WTC11 (cell line): ENCODE results near the gene FCN2. TPM values are rescaled to one million over a fixed set of nuclear protein-coding genes. Genes with fewer than 3 reads are reported as not detected.

ENCODE experiments used
- ATAC-seq: fragments of 200-7000 bp; cut with Tn5 transposase; 2 replicates; pipeline ENCODE4 v1.10.0; 2021; ENCODE audit warnings: mild to moderate bottlenecking, moderate library complexity
- CTCF ChIA-PET: fragments of 300-600 bp; sonication (Branson Sonifier 250); formaldehyde crosslinking; loops from one replicate; lab custom pipeline; 2021; ENCODE audit warnings: antibody characterized with exemption; lab: Charles Lee
- POLR2A ChIA-PET: fragments of 350-600 bp; sonication (Branson Sonifier 250); formaldehyde crosslinking; loops from one replicate; lab custom pipeline; 2021; ENCODE audit warnings: antibody characterized with exemption; lab: Charles Lee
- DNase-seq: peaks from one replicate; pipeline ENCODE4 v3.0.0; 2021; ENCODE audit warnings: low spot score
- H3K27ac Mint-ChIP-seq: 2 replicates; pipeline ENCODE4 v1.8.0; 2021; ENCODE audit warnings: mixed read lengths
- H3K27me3 Mint-ChIP-seq: 2 replicates; pipeline ENCODE4 v1.8.0; 2021; ENCODE audit warnings: low read depth, mild to moderate bottlenecking, moderate library complexity, mixed read lengths
- H3K36me3 Mint-ChIP-seq: 2 replicates; pipeline ENCODE4 v1.8.0; 2021; ENCODE audit warnings: mixed read lengths
- H3K4me1 Mint-ChIP-seq: 2 replicates; pipeline ENCODE4 v1.8.0; 2022; ENCODE audit warnings: mixed read lengths
- H3K4me3 Mint-ChIP-seq: 2 replicates; pipeline ENCODE4 v1.8.0; 2021; ENCODE audit warnings: mild to moderate bottlenecking, moderate library complexity, mixed read lengths
- H3K9me3 Mint-ChIP-seq: 2 replicates; pipeline ENCODE4 v1.8.0; 2021; ENCODE audit warnings: mixed read lengths
- ATF3 ChIP-seq: sonication (generic); formaldehyde crosslinking; conservative IDR thresholded peaks from 2 replicates; pipeline ENCODE4 v1.8.1; 2022; ENCODE audit warnings: mild to moderate bottlenecking, missing genetic modification reagents
- CREB1 ChIP-seq: sonication (generic); formaldehyde crosslinking; IDR thresholded peaks from 2 replicates; pipeline ENCODE4 v1.8.0; 2023; ENCODE audit warnings: mild to moderate bottlenecking, missing genetic modification reagents
- CTCF ChIP-seq: fragments of 200-600 bp; IDR thresholded peaks from 2 replicates; pipeline ENCODE4 v1.8.0; 2022; ENCODE audit warnings: antibody characterized with exemption
- E2F5 ChIP-seq: sonication (generic); formaldehyde crosslinking; IDR thresholded peaks from 2 replicates; pipeline ENCODE4 v1.8.1; 2022; ENCODE audit warnings: mild to moderate bottlenecking, moderate library complexity, missing genetic modification reagents
- ESRRA ChIP-seq: sonication (generic); formaldehyde crosslinking; IDR thresholded peaks from 2 replicates; pipeline ENCODE4 v1.8.1; 2022; ENCODE audit warnings: mild to moderate bottlenecking, missing genetic modification reagents, borderline replicate concordance
- GABPB1 ChIP-seq: sonication (generic); formaldehyde crosslinking; IDR thresholded peaks from 2 replicates; pipeline ENCODE4 v1.8.1; 2023; ENCODE audit warnings: mild to moderate bottlenecking, missing genetic modification reagents
- HMGXB4 ChIP-seq: sonication (generic); formaldehyde crosslinking; IDR thresholded peaks from 2 replicates; pipeline ENCODE4 v1.8.1; 2023; ENCODE audit warnings: mild to moderate bottlenecking, moderate library complexity, missing genetic modification reagents
- NFE2L1 ChIP-seq: sonication (generic); formaldehyde crosslinking; IDR thresholded peaks from 2 replicates; pipeline ENCODE4 v1.8.1; 2023; ENCODE audit warnings: missing genetic modification reagents
- NR3C1 ChIP-seq: sonication (generic); formaldehyde crosslinking; conservative IDR thresholded peaks from 2 replicates; pipeline ENCODE4 v1.8.1; 2023; ENCODE audit warnings: low read depth, mild to moderate bottlenecking, missing genetic modification reagents
- OVOL2 ChIP-seq: fragments of 250-450 bp; sonication (Bioruptor Pico); IDR thresholded peaks from 2 replicates; pipeline ENCODE4 v1.9.0; 2021; ENCODE audit warnings: mild to moderate bottlenecking, borderline replicate concordance
- PRDM15 ChIP-seq: sonication (generic); formaldehyde crosslinking; IDR thresholded peaks from 2 replicates; pipeline ENCODE4 v1.8.0; 2022; ENCODE audit warnings: missing genetic modification reagents
- SP1 ChIP-seq: sonication (generic); formaldehyde crosslinking; conservative IDR thresholded peaks from 2 replicates; pipeline ENCODE4 v1.8.1; 2022; ENCODE audit warnings: missing genetic modification reagents
- TEAD1 ChIP-seq: sonication (generic); formaldehyde crosslinking; IDR thresholded peaks from 2 replicates; pipeline ENCODE4 v1.8.0; 2022; ENCODE audit warnings: mild to moderate bottlenecking, missing genetic modification reagents
- ZNF219 ChIP-seq: sonication (generic); formaldehyde crosslinking; IDR thresholded peaks from 2 replicates; pipeline ENCODE4 v1.8.0; 2023; ENCODE audit warnings: missing genetic modification reagents, mild to moderate bottlenecking, borderline replicate concordance
- ZNF263 ChIP-seq: sonication (generic); formaldehyde crosslinking; IDR thresholded peaks from 2 replicates; pipeline ENCODE4 v1.8.1; 2022; ENCODE audit warnings: low read depth, mild to moderate bottlenecking, moderate library complexity, missing genetic modification reagents
- ZNF416 ChIP-seq: fragments of 250-450 bp; sonication (Bioruptor Pico); IDR thresholded peaks from 2 replicates; pipeline ENCODE4 v1.9.0; 2021; ENCODE audit warnings: mild to moderate bottlenecking, inconsistent platforms
- ZNF425 ChIP-seq: fragments of 250-450 bp; sonication (Bioruptor Pico); conservative IDR thresholded peaks from 2 replicates; pipeline ENCODE4 v1.9.0; 2021; ENCODE audit warnings: mild to moderate bottlenecking
- ZNF532 ChIP-seq: fragments of 250-450 bp; sonication (Bioruptor Pico); IDR thresholded peaks from 2 replicates; pipeline ENCODE4 v1.9.0; 2021; ENCODE audit warnings: mild to moderate bottlenecking, borderline replicate concordance
- total RNA-seq: library from RNA; stranded (reverse); gene quantifications from 3 replicates; pipeline ENCODE4 v1.2.3, GENCODE V29; 2021

FCN2 gene
- total RNA-seq, 1 experiment from 2014 or later, result not detected

GRCh38 chr9:134922066-134922931 is 41.7 kb downstream of the FCN2 start (continued):
- TF ChIP-seq ZNF532 (CRISPR knock-in tag) (no peak), HMGXB4 (CRISPR knock-in tag) (no peak), OVOL2 (CRISPR knock-in tag) (no peak), CREB1 (CRISPR knock-in tag) (no peak), ESRRA (no peak)

- H3K27me3 Mint-ChIP-seq, result no peaks in the 10 kb centered on the region
- CTCF ChIA-PET, result no interaction called here
- peaks cover 11% of the 10 kb centered on the region for H3K36me3 Mint-ChIP-seq
- H3K4me1 Mint-ChIP-seq, result no peaks in the 10 kb centered on the region
- peaks cover 22% of the 10 kb centered on the region for H3K9me3 Mint-ChIP-seq
- H3K4me3 Mint-ChIP-seq, result no peak overlapping the region
- ATAC-seq (no peak), DNase-seq (no peak)
- no peak overlapping the region for H3K27ac Mint-ChIP-seq
- TF ChIP-seq ZNF416 (CRISPR knock-in tag) (no peak), ZNF425 (no peak), ATF3 (CRISPR knock-in tag) (no peak), ZNF219 (CRISPR knock-in tag) (no peak)
- POLR2A ChIA-PET, result no interaction called here
Measured at GRCh38 chr9:134922932-134923240, 42.3 kb downstream of the FCN2 start.

GRCh38 chr9:134923466-134923865 is 42.9 kb downstream of the FCN2 start:
- no peaks in the 10 kb centered on the region for H3K4me1 Mint-ChIP-seq
- no peak for ATAC-seq
- no peak for DNase-seq
- ChIA-PET CTCF (no interaction called here), POLR2A (no interaction called here)
- no peaks in the 10 kb centered on the region for H3K27me3 Mint-ChIP-seq
- H3K27ac Mint-ChIP-seq, result no peak overlapping the region
- peaks cover 18% of the 10 kb centered on the region for H3K9me3 Mint-ChIP-seq
- H3K36me3 Mint-ChIP-seq, result peaks cover 11% of the 10 kb centered on the region
- H3K4me3 Mint-ChIP-seq, result no peak overlapping the region
- TF ChIP-seq NR3C1 (CRISPR knock-in tag), result no peak
- no peak for TF ChIP-seq E2F5 (CRISPR knock-in tag)
- TF ChIP-seq ZNF263, result no peak
- TF ChIP-seq NFE2L1 (CRISPR knock-in tag), result no peak
- TF ChIP-seq SP1 (CRISPR knock-in tag), result no peak
- no peak for TF ChIP-seq TEAD1
- TF ChIP-seq GABPB1 (CRISPR knock-in tag), result no peak
- TF ChIP-seq PRDM15, result no peak
- no peak for TF ChIP-seq CTCF
